Midbrain (tissue), 1 donor: Measurements from ENCODE around the gene CD6.
"Not testable (repeated sequence)": the region's sequence is repeated elsewhere in the genome, so short reads cannot be mapped to it uniquely, and the experiment has no call there.

Experiments used
- DNase-seq: peaks from one replicate; lab custom pipeline; 2025; lab: John Stamatoyannopoulos, UW

The CD6 gene

DNA sequence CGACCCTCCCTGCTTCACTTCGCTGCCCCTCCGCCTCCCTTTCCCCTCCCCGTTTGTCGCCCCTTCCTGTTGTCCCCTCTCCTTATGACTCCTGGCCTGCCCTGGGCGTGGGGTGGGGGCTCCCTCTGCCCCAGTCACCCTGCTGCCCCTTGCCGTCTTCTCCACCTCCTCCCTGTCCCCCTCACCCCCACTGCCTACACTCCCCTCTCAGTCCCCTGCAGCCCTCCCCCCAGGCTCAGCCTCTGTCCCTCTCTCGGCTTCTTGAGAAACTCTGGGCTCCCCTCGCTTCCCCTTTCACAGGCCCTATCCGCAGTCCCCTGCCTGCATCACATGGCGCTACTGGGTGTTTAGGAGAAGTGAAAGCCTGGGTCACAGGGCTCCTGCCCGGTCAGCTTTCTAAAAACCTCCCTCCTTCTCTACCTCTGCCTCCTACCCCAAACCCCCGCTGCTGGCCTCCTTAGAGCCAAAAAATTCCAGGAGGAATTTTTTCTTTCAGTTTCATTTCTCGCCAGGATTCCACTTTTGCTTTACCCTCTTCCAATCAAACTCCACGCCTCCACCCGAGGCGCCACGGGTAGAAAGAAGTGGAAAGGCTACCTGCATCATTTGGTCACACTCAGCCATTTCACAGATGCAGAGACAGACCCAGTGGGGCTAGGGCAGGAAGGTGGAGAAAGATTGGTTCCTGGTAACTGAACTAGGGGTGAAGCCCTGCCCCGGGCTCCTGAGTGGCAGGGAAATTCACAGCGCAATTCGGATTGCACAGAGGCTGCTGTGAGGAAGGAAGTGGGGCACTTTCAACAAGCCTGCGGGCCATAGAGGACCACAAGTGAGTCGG is 19.4 kb upstream of the CD6 start, which contains the start of gene SLC15A3:
SLC15A3 (minus strand) TSS at position 273 of the 838 bp plus-strand sequence. CDS start 625 bp downstream, outside the sequence.
- DNase-seq = peak; percentile 44

DNA sequence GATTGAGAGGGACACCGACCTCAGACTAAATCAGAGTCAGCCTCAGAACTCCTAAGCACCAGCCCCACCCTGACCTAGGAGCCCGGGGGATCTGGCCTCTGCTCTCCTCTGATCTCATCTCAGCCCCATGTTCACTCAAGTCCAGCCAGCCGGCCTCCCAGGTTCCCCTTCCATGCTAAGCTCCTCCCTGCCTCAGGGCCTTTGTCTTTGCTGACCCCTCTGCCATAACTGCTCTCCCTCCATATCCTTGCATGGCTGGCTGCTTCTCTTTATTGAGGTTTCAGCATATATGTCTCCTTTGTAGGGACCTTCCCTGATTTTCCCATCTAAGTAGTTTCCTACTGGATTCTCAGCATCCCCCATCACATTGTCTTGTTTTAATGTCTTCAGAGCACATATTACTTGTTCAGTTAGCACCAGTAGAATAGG is 18.7 kb upstream of the CD6 start:
- DNase-seq = no peak

DNA sequence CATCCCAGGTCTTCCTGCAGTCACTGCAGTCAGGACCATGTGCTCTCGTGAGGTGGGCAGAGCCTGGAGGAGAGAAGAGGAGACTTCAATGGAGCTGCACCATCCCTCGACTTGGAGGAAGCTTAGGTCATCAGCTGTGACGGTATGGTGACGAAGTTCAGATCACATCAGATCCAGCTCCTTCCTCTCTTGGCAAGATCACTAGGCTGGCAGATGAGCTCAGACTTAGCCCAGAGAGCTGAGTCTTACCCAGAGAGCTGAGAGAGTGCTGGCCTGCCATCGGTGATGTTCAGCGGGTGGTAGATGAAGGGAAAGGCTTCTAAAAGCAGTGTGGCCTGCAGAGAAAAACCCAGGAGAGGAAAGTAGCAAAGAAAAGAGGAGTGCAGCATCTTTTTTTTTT is 17.7 kb upstream of the CD6 start:
- no peak for DNase-seq

GRCh38 chr11:60954421-60954820 is 17.1 kb upstream of the CD6 start:
- no peak for DNase-seq

- no peak for DNase-seq
Measured at GRCh38 chr11:60955571-60955970, 15.9 kb upstream of the CD6 start.

DNA sequence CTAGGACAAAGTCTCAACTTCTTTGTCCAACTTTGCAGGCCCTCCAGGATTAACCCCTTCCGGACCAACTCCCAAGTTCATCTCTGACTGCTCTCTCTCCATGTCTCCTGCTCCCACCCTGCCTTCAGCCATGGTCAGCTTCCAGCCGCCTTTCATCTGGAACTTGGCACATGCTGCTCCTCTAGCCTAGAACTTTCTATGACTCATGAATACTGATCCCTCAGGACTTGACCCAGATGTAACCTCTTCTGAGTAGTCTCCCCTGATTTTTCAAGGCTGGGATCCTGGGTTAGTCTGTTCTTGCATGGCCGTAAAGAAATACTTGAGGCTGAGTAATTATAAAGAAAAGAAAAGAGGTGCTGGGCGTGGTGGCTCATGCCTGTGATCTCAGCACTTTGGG is 14.3 kb upstream of the CD6 start:
- no peak for DNase-seq

GRCh38 chr11:60959431-60959830 is 12.0 kb upstream of the CD6 start:
- no peak for DNase-seq

DNA sequence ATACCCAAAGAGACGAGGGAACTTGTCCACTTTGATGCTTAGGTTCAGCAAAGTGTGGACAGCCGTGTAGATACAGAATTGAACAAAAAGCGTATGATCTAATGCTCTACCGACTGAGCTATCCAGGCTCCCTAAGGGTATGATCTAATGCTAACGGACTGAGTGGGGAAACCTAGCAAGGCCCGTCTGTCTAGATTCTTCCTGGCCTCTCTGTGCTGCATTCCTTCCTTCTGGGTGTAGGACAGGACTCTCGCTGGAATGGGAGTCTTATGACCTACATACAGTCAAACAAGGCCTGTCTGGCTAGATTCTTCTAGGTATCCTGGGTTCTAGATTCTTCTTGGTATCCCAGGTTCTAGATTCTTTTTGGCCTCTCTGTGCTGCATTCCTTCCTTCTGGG is 11.1 kb upstream of the CD6 start:
- DNase-seq = no peak

GRCh38 chr11:60964801-60965200 is 6.7 kb upstream of the CD6 start:
- no peak for DNase-seq

GRCh38 chr11:60966890-60967289 is 4.6 kb upstream of the CD6 start:
- no peak for DNase-seq

DNA sequence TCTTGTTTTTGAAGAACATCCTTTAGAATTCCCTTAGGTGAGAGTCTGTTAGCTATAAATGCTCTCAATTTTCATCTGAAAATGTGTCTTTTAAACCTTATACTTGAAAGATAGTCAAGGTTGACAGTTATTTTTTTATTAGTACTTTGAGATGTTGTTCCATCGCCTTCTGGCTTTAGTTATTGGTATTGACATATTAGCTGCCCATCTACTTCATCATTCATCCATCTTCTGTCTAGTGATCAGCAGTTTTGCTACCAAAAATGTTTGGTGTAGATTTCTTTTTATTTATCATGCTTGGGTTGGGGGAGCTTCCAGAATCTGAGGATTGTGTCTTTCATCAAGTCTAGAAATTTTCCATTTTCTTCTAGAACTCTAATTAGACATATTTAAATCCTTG is 3.3 kb upstream of the CD6 start:
- no peak for DNase-seq

DNA sequence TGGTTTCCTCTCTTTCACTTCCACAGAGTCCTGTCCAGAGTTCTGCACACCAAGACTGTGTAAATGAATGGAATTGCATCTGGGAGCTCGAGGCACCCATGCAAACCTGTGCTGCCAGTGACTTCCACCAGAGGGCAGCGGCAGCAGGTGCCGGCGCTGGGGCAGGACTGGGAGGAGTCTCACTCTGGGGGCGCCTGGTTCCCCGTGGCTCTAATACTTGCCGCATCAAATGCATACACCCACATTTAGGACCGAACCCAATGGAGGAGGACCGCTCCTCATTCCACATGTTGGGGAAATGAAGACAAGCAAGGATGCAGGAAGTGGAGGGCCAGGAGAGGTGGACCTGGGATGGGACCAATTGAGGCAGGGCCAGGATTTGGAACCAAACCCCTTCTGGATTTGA is 1.1 kb upstream of the CD6 start:
- peak; percentile 15 for DNase-seq

GRCh38 chr11:60970890-60971289 is 590 bp upstream of the CD6 start:
- no peak for DNase-seq

DNA sequence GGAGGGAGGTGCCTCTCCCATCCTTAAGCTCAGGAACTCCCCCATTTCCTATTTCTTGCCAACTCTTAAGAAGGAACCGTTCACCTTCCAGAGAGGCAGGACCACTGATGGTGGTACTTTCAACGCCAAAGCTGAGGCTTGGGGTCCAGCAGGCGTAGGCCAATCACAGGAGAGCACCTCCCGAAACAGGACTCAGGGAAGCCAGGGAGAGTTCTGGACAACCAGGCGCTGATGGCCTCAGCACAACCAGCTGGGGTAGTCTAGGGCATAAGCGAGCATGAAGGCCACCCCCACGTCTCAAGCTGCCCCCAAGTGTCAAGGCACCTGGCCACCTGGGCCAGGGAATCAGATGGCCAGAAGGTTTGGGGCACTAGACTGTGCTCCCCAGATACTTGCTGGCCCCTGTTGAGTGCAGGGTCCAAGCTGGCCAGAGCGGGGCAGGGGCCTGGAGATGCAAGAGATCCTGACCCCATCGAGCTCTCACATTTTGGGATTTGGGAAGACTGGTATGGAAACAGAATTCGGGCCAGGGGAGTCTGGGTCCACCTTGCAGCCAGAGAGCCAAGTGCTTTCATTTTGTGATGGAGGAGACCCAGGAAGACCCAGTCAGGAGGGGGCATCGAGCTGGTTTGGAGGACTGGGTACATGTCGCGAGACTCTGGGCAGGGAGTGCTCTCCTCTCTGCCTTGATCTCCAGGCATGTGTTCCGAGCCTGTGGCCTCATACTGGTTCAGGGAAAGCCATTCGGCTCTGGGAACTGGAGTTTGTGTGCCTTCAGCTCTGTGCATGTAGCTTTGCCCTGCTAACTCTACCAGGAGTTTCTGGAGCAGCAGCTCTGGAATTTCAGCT is 926 bp downstream of the CD6 start:
- DNase-seq = no peak

DNA sequence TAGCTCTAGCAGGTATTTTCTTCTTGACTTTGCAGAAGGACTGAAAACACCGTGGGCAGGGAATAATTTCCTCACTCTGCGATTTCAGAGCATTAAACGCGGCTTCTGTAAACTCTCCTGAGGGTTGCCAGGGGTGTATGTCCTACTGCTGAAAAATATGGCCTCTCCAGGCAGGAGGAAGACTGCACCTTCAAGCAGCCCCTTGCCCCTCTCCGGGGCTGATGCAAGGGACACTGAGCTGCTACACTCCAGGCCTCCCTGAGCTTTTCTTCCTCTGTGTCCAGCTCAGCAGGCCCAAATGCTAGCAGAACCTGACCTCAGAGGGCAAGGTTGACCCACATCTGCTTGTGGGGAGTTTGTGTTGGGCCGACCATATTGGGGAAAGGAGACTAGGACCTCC is 2.2 kb downstream of the CD6 start:
- no peak for DNase-seq

DNA sequence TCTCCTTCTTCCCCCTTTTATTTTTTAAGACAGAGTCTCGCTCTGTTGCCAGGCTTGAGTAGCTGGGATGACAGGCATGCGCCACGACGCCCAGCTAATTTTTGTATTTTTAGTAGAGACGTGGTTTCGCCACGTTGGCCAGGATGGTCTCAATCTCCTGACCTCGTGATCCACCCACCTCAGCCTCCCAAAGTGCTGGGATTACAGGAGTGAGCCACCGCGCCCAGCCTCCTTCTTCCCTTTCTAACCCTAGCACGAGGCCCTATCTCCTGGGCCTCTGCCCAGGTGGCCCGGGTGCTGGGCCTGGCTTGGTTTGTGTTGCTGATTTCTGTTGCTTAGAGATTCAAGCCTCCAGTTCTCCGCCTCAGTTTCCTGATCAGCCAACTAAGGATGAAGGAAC is 2.8 kb downstream of the CD6 start:
- DNase-seq = not testable (repeated sequence)

DNA sequence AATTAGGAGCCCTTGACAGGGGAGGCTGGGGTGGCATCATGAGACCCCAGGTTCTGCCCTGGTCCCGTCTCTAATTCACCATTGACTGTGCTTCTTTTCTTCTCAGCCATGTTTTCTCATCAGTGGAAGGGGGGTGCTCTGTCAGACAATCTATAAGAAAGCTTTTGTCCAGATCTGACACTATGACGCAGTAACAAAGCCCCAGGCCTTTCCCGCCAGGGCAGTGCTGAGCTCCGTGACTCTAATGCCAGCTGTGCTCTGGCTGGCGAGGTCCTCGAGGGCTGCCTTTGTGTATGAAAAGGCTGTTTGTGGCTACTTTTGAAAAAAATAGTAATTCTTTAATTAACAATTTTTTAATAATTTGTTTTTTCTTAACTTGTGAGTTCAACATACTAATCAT is 3.2 kb downstream of the CD6 start:
- DNase-seq = peak; percentile 40

DNA sequence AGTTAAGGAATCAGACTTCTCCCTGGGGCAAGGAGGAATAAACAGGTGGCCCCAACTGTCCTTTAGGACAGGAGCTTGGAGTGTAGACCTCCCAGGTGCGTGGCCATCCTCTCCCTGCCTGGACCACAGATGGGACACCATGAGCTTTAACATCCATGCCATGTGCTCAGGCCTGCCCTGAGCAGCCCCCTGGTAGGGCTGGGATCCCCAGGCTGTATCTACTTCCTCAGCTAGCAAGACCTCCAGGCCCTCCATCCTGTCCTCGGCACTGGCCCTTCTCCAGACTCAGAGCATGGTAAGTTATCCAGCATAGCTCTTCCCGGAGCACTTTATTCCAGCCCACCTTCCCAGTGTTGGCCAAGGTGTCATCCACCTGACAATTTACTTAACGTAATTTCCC is 5.7 kb downstream of the CD6 start:
- no peak for DNase-seq

DNA sequence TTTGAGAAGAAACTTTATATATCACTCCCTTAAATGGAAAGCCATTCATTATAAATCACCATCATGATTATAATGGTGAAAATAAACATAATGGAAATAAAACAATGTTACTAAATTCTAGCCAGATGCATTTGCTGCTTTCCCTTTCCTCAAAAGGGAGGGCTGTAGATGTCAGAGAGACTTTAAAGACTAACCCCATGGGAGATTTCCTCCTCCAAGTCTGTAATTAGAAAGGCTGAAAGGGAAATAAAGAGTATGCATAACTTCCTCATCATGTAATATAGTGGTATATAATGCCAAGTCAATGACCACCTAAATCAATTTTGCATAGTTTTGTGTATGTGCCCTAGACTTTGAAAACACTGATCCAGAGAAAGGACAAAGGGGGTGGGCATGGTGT is 6.4 kb downstream of the CD6 start:
- no peak for DNase-seq

DNA sequence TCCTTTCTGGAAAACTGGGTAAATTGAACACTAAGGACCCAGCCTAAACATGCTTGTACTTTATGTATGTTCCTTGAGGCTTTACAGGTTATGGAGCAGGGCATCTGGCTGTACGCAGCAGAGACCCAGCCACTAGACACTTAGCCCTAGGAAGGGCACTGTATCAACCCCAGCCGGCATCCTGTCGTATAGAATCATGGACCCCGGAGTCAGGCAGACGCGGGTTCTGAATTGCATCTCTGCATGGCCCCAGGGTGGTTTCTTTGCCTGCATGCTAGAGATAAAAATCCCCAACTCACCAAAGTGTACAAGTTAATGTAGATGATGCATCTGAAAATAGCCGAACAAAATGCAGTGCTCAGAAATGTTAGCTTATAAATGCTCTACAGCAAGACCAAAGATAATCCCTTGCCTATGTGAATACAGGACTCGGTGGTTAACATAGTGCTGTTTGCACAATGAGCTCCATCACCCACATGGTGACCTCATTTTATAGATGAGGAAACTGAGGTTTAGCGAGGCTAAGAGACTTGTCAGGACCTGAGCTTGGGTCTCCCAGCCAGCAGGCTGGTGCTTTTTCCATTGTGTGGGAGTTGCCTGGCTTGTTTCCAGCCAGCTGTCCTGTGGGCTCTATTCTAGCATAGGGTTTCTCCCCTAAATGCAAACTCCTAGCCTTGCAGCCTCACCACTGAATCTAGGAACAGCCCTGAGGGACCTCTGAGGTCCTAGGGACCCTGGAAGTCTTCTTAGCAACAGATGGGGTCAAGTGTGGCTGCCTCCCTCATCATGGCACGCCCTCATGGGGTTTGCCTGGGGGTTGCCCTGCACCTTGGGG is 7.3 kb downstream of the CD6 start:
- no peak for DNase-seq

- no peak for DNase-seq
Measured at GRCh38 chr11:60981515-60981914, 10.0 kb downstream of the CD6 start.

DNA sequence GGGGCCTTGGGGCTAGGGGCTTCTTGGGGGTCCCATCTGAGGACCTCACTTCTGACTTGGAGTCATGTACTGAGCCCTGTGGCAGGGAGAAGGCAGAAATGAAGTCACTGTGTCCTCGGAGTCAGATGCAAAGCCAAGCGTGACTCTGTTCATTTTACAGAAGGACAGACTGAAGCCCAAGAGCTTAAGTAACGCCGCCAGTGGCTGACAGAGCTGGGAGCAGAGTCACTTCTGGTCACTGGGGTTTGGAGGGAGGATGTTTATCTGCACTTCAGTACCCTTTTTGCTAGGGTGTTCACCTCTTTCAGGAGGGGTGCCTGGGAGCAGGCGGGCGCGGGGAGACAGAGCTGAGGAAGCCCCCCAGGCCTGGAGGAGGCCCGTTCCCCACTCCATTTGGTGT is 10.7 kb downstream of the CD6 start:
- DNase-seq = no peak
